ENCODE results near the gene TBC1D10A.

TBC1D10A gene

GRCh38 chr22:30315962-30316576 is 10.7 kb downstream of the TBC1D10A start:
- CTCF ChIA-PET = interaction anchor here (1.1 to 22.3 kb wide), 4 partner anchors 9 to 29 kb away, joined by 3 to 268 read pairs (median 8); partner anchors contain the start of genes CASTOR1 and TBC1D10A
- TF ChIP-seq CTCF (IDR thresholded peaks at IDR 0.05; ENCODE audit: control extremely low read depth, extremely low read depth, low read depth, missing control alignments) = no peak
- no peak for DNase-seq (ENCODE audit: extremely low spot score)
- POLR2A ChIA-PET = no interaction called here

GRCh38 chr22:30314915-30315314 is 11.8 kb downstream of the TBC1D10A start:
- ChIA-PET POLR2A (interaction anchor here (1.0 kb wide), 1 partner anchor 12 kb away, joined by 6 read pairs; the partner anchor contains the start of gene TBC1D10A), CTCF (interaction anchor here (0.8 to 22.3 kb wide), 5 partner anchors 10 to 28 kb away, joined by 4 to 268 read pairs (median 7); partner anchors contain the start of genes CASTOR1 and TBC1D10A)
- TF ChIP-seq CTCF (IDR thresholded peaks at IDR 0.05; ENCODE audit: control extremely low read depth, extremely low read depth, low read depth, missing control alignments) = no peak
- DNase-seq (ENCODE audit: extremely low spot score) = peak; percentile 45

- POLR2A ChIA-PET = interaction anchor here (0.6 to 1.2 kb wide), 2 partner anchors 13 to 28 kb away, joined by 3 read pairs; partner anchors contain the start of gene TBC1D10A
- TF ChIP-seq CTCF (IDR thresholded peaks at IDR 0.05; ENCODE audit: control extremely low read depth, extremely low read depth, low read depth, missing control alignments) = no peak
- CTCF ChIA-PET = interaction anchor here (1.0 to 22.3 kb wide), 6 partner anchors 11 to 73 kb away, joined by 3 to 268 read pairs (median 4); partner anchors contain the start of genes CASTOR1, RNF215 and TBC1D10A
These were observed 13.0 kb downstream of the TBC1D10A start for GRCh38 chr22:30313527-30314363.

GRCh38 chr22:30312053-30312452 is 14.7 kb downstream of the TBC1D10A start:
- POLR2A ChIA-PET = no interaction called here
- no peak for DNase-seq (ENCODE audit: extremely low spot score)
- no peak for TF ChIP-seq CTCF (IDR thresholded peaks at IDR 0.05; ENCODE audit: control extremely low read depth, extremely low read depth, low read depth, missing control alignments)
- CTCF ChIA-PET = interaction anchor here (1.6 to 22.3 kb wide), 2 partner anchors 25 to 48 kb away, joined by 5 to 268 read pairs; partner anchors contain the start of gene CASTOR1

More at GRCh38 chr22:30313527-30314363, 13.0 kb downstream of the TBC1D10A start:
- DNase-seq (ENCODE audit: extremely low spot score) = no peak

GRCh38 chr22:30310881-30311771 is 15.6 kb downstream of the TBC1D10A start:
- CTCF ChIA-PET = interaction anchor here (1.0 to 22.3 kb wide), 6 partner anchors 9 to 76 kb away, joined by 4 to 268 read pairs (median 6); partner anchors contain the start of gene CASTOR1
- TF ChIP-seq CTCF (IDR thresholded peaks at IDR 0.05; ENCODE audit: control extremely low read depth, extremely low read depth, low read depth, missing control alignments) = no peak
- no peak for DNase-seq (ENCODE audit: extremely low spot score)
- POLR2A ChIA-PET = no interaction called here

Data from GM10248 (cell line).